HG03354 (cell line): ENCODE measurements around the gene CCN5.
A peak's percentile ranks its signal among the peaks of the same experiment; 100 is the strongest.
"Not testable (repeated sequence)": the region's sequence is repeated elsewhere in the genome, so short reads cannot be mapped to it uniquely, and the experiment has no call there.

Experiments used
- ATAC-seq: cut with Tn5 transposase; IDR thresholded peaks from one replicate; pipeline ENCODE4 v1.9.1; 2021; ENCODE audit warnings: mild to moderate bottlenecking; ENCODE audit not compliant: unreplicated experiment, poor library complexity, severe bottlenecking

CCN5 gene

GRCh38 chr20:44714701-44715498 lies at the start of gene CCN5:
Gene CCN5 (plus strand): TSS chr20:44715369. CDS start chr20:44715391, 22 bp downstream.
- ATAC-seq = no peak

DNA sequence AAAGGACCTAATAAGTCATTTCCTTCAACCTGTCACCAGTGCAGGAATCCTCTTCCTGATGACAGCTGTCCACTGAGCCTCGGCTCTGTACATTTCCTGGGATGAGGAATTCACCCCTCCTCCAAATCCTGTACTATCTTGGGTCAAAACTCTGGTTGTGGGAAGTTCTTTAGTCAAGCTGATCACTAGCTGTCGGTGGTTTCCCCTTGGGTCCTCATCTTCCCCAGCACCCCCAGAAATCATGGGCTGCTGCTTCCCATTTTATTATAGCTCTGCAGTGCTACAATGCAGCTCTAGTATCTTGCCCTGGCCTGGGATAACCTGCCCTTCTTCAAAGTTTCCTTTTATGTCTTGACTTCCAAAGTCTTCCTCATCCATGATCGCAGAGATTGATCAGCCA lies 49.1 kb upstream of the CCN5 start:
- ATAC-seq = no peak

DNA sequence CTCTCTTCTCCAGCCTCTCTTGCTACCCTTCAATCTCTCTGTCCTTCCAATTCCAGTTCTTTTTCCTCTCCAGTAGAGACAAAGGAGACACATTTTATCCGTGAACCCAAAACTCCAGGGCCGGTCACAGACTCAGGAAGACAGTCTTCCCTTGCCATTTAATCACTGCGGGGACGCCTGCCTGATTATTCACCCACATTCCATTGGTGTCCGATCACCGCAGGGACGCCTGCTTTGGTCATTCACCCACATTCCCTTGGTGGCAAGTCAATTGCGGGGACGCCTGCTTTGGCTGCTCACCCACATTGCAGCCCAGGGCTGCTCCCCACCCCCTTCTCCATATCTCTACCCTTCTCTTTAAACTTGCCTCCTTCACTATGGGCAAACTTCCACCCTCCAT lies 44.3 kb upstream of the CCN5 start:
- not testable (repeated sequence) for ATAC-seq

DNA sequence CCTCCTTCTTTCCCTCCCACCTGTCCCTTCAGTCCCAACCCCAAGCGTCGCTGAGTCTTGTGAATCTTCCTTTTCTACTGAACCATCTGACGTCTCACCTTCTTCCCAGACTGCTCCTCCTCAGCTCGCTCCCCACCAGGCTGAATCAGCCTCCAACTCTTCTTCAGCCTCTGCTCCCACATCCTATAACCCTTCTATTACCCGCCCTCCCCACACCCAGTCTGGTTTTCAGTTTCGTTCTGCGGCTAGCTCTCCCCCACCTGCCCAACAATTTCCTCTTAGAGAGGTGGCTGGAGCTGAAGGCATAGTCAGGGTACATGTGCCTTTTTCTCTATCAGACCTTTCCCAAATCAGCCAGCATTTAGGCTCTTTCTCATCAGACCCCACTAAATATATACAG lies 43.6 kb upstream of the CCN5 start:
- not testable (repeated sequence) for ATAC-seq

- ATAC-seq = not testable (repeated sequence)
Measured at GRCh38 chr20:44672318-44672902, 42.8 kb upstream of the CCN5 start.

- ATAC-seq = no peak
Measured at GRCh38 chr20:44678242-44678641, 36.9 kb upstream of the CCN5 start.

DNA sequence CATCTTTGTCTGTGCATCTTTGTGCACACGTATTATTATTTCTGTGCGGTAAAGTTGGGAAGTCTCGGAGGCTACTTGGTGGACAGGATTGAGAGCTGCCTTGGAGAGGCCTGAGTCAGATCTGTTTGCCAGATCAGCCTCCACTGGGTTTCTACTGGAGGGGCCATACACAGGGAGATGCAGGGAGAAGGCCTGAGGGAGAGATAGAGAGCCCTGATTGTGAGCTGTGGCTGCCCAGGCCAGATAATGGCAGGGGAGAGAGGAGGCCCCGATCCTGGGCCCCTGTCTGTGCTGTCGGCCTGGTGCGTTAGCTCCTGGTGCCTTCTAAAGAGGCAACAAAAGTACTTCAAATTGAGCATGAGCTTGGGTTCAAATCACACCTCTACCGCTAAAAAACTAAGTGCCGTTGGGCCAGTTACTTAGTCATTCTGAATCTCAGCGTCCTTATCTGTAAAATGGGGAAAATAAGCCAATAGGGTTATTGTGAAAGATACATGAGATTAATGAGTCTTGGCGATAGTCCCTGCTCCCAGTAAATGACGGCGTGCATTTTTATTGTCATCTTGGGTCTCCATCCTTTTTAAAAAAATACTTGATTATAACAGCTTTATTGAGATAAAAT lies 36.1 kb upstream of the CCN5 start:
- no peak for ATAC-seq

DNA sequence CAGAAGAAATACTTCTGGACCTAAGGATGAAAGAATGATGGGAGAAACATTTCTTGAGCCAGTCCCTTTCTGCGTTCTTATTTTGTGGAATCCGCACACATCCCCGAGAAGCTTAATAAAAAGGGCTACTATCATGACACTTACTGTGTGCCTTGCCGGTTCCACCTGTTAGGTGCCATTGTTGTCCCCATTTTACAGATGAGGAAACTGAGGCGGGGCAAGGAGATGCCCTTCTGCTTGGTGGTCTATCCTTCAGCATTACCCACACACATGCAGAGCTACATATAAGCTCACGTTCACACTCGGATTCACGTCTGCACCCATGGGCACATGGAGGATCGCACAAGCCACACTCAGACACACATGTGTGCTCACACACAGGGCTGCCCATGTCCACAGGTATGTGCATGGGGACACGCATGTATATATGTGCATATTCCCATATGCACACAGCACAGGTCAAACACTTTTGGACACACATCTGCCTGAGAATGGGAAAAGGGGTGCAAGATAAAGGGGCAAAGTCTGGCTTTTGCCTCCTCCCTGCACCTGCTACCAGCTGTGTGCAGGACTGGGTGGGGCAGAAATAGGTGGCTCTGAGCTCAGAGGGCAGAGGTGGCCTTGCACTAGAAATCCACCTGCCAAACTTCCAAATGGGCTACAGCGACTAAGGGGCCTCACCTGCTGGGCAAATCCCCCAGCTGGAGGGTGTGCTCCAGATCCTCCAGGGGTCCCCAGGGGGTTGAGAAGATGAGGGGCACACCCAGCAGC lies 33.2 kb upstream of the CCN5 start:
- no peak for ATAC-seq

DNA sequence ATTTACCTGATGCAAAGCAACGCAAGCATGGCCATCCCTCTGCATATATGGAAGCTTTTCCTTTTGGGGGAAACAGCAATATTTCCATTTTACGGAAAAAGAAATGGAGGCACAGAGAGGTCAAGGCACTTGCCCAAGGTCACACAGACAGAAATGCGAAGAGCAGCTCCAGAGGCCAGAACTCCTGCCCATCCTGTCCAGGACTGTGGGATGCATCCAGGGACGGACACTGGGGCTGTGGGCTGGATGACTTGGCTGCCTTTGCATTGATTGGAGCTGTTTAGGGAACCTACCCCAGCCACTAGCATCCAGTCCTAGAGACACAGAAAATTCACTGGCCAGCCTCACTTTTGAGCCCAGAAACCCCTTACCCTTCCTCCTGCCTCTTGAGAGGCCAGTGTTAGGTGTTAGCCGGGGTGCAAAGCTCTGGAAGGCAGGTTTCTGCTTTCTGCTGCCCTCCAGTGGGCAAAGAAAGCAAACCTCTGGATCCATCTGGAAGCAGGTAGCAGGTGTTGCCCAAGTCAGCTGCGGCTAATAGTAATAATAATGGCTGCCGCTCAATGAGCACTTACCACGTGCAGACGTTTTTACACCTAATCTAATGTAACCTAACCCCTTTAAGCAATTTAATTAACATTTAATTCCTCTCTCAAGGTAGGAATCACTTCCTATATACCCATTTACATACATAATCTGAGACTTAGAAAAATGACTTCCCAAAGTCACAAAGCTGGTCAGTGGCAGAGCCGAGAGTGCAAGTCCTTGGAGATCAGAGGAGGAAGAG lies 31.7 kb upstream of the CCN5 start:
- ATAC-seq = peak; percentile 78

DNA sequence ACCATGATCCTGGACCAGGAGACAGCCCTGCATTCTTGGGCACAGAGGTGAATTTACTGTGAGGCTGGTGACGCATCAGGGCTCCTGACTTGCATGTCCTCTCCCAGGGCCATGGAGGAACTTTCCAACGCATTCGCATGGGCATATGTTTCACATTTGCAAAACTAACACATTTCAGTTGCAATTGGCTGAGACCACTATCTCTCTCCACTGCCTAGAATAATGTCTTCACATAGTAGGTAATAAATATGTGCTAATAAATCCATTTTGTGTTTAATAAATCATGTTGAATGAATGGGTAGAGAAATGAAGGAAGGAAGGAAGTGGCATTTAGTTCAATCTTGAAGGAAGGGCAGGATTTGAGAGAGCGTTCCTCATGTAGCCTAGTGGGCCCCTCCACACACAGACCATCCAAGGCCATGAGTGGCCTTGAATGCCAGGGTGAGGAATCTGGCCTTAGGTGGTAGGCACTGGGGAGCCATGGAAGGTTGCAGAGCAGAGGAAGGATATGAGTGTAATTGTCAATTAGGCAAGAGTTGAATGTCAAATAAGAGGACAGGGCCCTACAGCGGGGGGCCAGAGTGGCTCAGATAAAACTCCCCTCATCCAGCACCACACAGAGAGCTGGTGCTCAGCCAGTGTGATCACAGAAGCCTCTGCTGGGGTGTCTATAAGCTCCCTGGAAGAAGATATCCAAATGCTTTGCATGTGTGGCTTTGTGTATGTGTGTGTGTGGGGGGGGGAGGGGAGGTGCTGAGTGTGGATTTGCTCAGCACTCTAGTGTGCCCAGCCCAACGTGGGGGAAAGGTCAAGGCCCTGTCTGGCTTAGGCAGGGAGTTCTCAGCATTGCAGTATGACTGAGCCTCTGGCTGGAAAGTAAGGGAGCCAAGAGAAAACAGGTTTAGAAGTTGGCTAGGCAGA lies 30.9 kb upstream of the CCN5 start:
- no peak for ATAC-seq

- ATAC-seq = no peak
Measured at GRCh38 chr20:44686934-44687333, 28.2 kb upstream of the CCN5 start.

DNA sequence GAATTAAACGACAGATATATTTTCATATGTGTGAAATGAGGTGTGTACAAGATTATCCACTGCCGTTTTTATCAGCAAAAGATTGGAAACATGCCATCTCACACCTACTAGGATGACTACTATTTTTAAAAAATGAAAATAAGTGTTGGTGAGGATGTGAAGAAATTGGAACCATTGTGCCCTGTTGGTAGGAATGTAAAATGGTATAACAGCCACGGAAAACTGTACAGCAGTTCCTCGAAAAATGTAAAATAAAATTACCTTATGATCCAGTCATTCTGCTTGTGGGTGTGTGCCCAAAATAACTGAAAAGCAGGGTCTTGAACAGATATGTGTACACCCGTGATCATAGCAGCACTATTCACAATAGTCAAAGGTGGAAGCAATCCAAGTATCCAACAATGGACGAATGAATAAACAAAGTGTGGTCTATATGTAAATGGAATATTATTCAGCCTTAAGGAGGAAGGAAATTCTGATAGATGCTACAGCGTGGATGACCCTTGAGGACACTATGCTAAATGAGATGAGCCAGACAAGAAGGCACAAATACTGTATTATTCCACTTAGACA lies 27.0 kb upstream of the CCN5 start:
- ATAC-seq = no peak

GRCh38 chr20:44689809-44690208 lies 25.4 kb upstream of the CCN5 start:
- no peak for ATAC-seq

DNA sequence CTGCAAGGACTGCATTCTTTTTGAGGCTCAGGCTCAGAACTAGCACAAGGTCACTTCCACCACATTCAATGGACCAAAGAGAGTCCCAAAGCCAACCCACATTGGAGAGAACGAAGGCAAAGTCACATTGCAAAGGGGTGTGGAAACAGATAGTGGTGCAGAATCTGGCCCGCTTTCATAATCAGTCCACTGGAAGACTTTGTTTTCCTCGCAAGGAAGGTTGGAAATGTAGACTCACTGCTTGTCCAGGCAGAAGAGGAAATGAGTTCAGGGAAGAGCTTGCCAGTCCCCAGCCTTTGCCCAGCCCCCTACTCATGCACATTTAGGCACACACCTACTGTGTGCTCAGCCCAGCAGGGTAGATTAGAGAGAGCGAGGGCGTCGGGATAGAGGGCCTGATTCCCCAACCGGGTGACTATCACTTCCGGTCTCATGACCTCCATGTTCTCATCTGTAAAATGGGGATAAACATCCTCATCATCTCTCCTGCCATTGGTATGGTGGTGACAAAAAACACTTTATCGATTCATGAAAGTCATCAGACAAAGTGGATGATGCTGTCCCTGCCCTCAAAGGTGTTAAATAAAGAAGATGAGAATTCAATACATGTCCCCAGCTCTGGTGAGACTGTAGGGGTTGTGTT lies 24.3 kb upstream of the CCN5 start:
- ATAC-seq = no peak

GRCh38 chr20:44691424-44692423 lies 23.4 kb upstream of the CCN5 start:
- ATAC-seq = no peak

DNA sequence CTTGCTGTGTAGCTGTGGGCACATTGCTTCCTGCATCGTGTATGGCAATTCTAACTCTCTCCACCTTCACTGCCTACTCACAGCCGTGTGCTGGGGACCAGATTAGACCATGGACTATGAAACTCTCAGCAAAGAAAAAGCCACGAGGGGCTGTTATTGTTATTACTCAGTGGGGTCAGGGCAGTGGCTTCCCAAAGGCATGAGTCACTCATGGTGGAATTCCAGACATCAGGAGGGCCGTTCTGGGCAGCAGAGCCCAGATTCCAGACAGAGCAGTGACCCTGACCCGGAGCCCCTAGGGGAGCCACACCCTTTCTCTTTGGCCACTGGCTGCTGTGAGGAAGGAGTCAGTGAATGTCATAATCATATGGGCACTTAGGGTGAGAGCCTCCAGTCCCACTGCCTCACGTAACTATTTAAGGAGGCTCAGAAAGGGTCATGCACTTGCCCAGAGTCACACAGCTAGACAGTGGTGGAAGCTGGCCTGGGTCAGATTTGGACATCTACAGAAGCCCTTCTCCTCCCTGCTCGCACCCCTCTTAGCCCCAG lies 22.2 kb upstream of the CCN5 start:
- ATAC-seq = no peak
